ENCODE data around the gene CCDC50. TPM values are rescaled to one million over a fixed set of nuclear protein-coding genes. Genes with fewer than 3 reads are reported as not detected.

CCDC50 gene
- total RNA-seq, 1 experiment from 2014 or later, result 77.2 TPM

GRCh38 chr3:191306428-191306827 lies 22.8 kb upstream of the CCDC50 start:
- no TSS peak for BruUV-seq (replicated peaks)
- intact Hi-C loops (cut with micrococcal nuclease; ENCODE audit: unreplicated experiment), result no loop called here
- ChIA-PET CTCF (no interaction called here), POLR2A (ENCODE audit: low non-redundant PET) (no interaction called here)
- H3K36me3 ChIP-seq (ENCODE audit: insufficient read depth, low read length, poor library complexity, severe bottlenecking), result no peaks in the 10 kb centered on the region
- DNase-seq (ENCODE audit: low spot score), result no peak
- no peaks in the 10 kb centered on the region for H3K4me1 ChIP-seq (ENCODE audit: insufficient read depth, low read length, poor library complexity, severe bottlenecking)
- no peaks in the 10 kb centered on the region for H3K9me3 ChIP-seq (ENCODE audit: low read depth, low read length, poor library complexity, severe bottlenecking)
- no peak for TF ChIP-seq EZH2 (IDR thresholded peaks at IDR 0.05; ENCODE audit: borderline replicate concordance, low read depth, low read length, poor library complexity, severe bottlenecking)
- H3K4me3 ChIP-seq (ENCODE audit: low read depth, low read length, poor library complexity, severe bottlenecking), result no peak overlapping the region
- no peaks in the 10 kb centered on the region for H3K27me3 ChIP-seq (replicated peaks; ENCODE audit: insufficient read depth, low read depth, low read length, poor library complexity)
- H3K27ac ChIP-seq (ENCODE audit: low read depth, low read length, poor library complexity, severe bottlenecking), result no peak overlapping the region

GRCh38 chr3:191307341-191307740 lies 21.9 kb upstream of the CCDC50 start:
- CTCF ChIA-PET, result no interaction called here
- Histone ChIP-seq H3K9me3 (ENCODE audit: low read depth, low read length, poor library complexity, severe bottlenecking) (no peaks in the 10 kb centered on the region), H3K4me1 (ENCODE audit: insufficient read depth, low read length, poor library complexity, severe bottlenecking) (no peaks in the 10 kb centered on the region), H3K27me3 (replicated peaks; ENCODE audit: insufficient read depth, low read depth, low read length, poor library complexity) (no peaks in the 10 kb centered on the region), H3K4me3 (ENCODE audit: low read depth, low read length, poor library complexity, severe bottlenecking) (no peak overlapping the region), H3K27ac (ENCODE audit: low read depth, low read length, poor library complexity, severe bottlenecking) (no peak overlapping the region), H3K36me3 (ENCODE audit: insufficient read depth, low read length, poor library complexity, severe bottlenecking) (no peaks in the 10 kb centered on the region)
- no peak for TF ChIP-seq EZH2 (IDR thresholded peaks at IDR 0.05; ENCODE audit: borderline replicate concordance, low read depth, low read length, poor library complexity, severe bottlenecking)
- no peak for TF ChIP-seq CTCF (conservative IDR thresholded peaks at IDR 0.05; ENCODE audit: low read depth, low read length)
- intact Hi-C loops (cut with micrococcal nuclease; ENCODE audit: unreplicated experiment), result no loop called here
- no peak for DNase-seq (ENCODE audit: low spot score)
- POLR2A ChIA-PET (ENCODE audit: low non-redundant PET), result no interaction called here
- BruUV-seq (replicated peaks), result no TSS peak

GRCh38 chr3:191313296-191313695 lies 15.9 kb upstream of the CCDC50 start:
- CTCF ChIA-PET, result no interaction called here

More at GRCh38 chr3:191313296-191313695, 15.9 kb upstream of the CCDC50 start:
- DNase-seq (ENCODE audit: low spot score), result no peak
- Histone ChIP-seq H3K9me3 (ENCODE audit: low read depth, low read length, poor library complexity, severe bottlenecking) (no peaks in the 10 kb centered on the region), H3K27me3 (replicated peaks; ENCODE audit: insufficient read depth, low read depth, low read length, poor library complexity) (no peaks in the 10 kb centered on the region), H3K27ac (ENCODE audit: low read depth, low read length, poor library complexity, severe bottlenecking) (no peak overlapping the region), H3K4me1 (ENCODE audit: insufficient read depth, low read length, poor library complexity, severe bottlenecking) (no peaks in the 10 kb centered on the region), H3K4me3 (ENCODE audit: low read depth, low read length, poor library complexity, severe bottlenecking) (no peak overlapping the region), H3K36me3 (ENCODE audit: insufficient read depth, low read length, poor library complexity, severe bottlenecking) (no peaks in the 10 kb centered on the region)
- TF ChIP-seq CTCF (conservative IDR thresholded peaks at IDR 0.05; ENCODE audit: low read depth, low read length), result no peak
- TF ChIP-seq EZH2 (IDR thresholded peaks at IDR 0.05; ENCODE audit: borderline replicate concordance, low read depth, low read length, poor library complexity, severe bottlenecking), result no peak
- POLR2A ChIA-PET (ENCODE audit: low non-redundant PET), result no interaction called here
- no TSS peak for BruUV-seq (replicated peaks)
- intact Hi-C loops (cut with micrococcal nuclease; ENCODE audit: unreplicated experiment), result no loop called here
